MCF 10A (cell line): ENCODE data around the gene MMP27. TPM values are rescaled to one million over a fixed set of nuclear protein-coding genes. Genes with fewer than 3 reads are reported as not detected.

Experiments used
- BruUV-seq: library from RNA; stranded (reverse); fragments of 400-500 nt; replicated peaks from 2 replicates; lab custom pipeline; 2021; lab: Mats Ljungman, UMichigan
- CTCF ChIA-PET: fragments of 300-600 bp; sonication (Branson Sonifier 250); formaldehyde crosslinking; extraction: SDS; loops from one replicate; lab custom pipeline; 2021; ENCODE audit warnings: antibody characterized with exemption, inconsistent platforms; lab: Yijun Ruan, JAX
- POLR2A ChIA-PET: fragments of 300-600, 350-650 bp; sonication (Branson Sonifier 250); formaldehyde crosslinking; extraction: SDS; loops from one replicate; lab custom pipeline; 2020; ENCODE audit warnings: antibody characterized with exemption, inconsistent platforms; lab: Yijun Ruan, JAX
- DNase-seq: peaks from one replicate; pipeline ENCODE4 v3.0.0-alpha.2; 2018; ENCODE audit not compliant: unreplicated experiment
- H3K27ac Mint-ChIP-seq: one replicate; pipeline ENCODE4 v1.8.0; 2022; ENCODE audit warnings: mild to moderate bottlenecking, low read depth, mixed read lengths; ENCODE audit not compliant: unreplicated experiment
- H3K27me3 Mint-ChIP-seq: one replicate; pipeline ENCODE4 v1.8.0; 2022; ENCODE audit warnings: mixed read lengths; ENCODE audit not compliant: insufficient read depth, unreplicated experiment
- H3K36me3 Mint-ChIP-seq: one replicate; pipeline ENCODE4 v1.8.0; 2022; ENCODE audit warnings: mild to moderate bottlenecking, moderate library complexity, mixed read lengths; ENCODE audit not compliant: insufficient read depth, unreplicated experiment
- H3K4me1 Mint-ChIP-seq: one replicate; pipeline ENCODE4 v1.8.0; 2022; ENCODE audit warnings: mixed read lengths; ENCODE audit not compliant: insufficient read depth, unreplicated experiment
- H3K4me3 Mint-ChIP-seq: one replicate; pipeline ENCODE4 v1.8.0; 2022; ENCODE audit warnings: mild to moderate bottlenecking, moderate library complexity, mixed read lengths; ENCODE audit not compliant: unreplicated experiment
- H3K9me3 Mint-ChIP-seq: one replicate; pipeline ENCODE4 v1.8.0; 2022; ENCODE audit warnings: mixed read lengths; ENCODE audit not compliant: unreplicated experiment
- CTCF ChIP-seq: fragments of 200-600 bp; IDR thresholded peaks from one replicate; pipeline ENCODE4 v1.8.0; 2022; ENCODE audit warnings: antibody characterized with exemption, mild to moderate bottlenecking; ENCODE audit not compliant: unreplicated experiment
- intact Hi-C: fragments of 100-400 bp; cut with micrococcal nuclease; formaldehyde crosslinking; loops from 2 replicates; pipeline ENCODE4 v1.14.1; 2022
- total RNA-seq: library from RNA; stranded (reverse); gene quantifications from 2 replicates; pipeline ENCODE4 v1.2.3, GENCODE V29; 2022

The MMP27 gene
- total RNA-seq, 1 experiment from 2014 or later = not detected

GRCh38 chr11:102664001-102664752 lies 41.4 kb downstream of the MMP27 start:
- H3K36me3 Mint-ChIP-seq = no peaks in the 10 kb centered on the region
- intact Hi-C loops = no loop called here
- TF ChIP-seq CTCF = no peak
- BruUV-seq = no TSS peak
- no peaks in the 10 kb centered on the region for H3K4me1 Mint-ChIP-seq
- DNase-seq = no peak
- no peaks in the 10 kb centered on the region for H3K9me3 Mint-ChIP-seq
- no peaks in the 10 kb centered on the region for H3K27me3 Mint-ChIP-seq
- CTCF ChIA-PET = interaction anchor here (0.7 to 4.5 kb wide), 8 partner anchors 11 to 363 kb away, joined by 3 to 60 read pairs (median 8); no protein-coding TSS in a partner anchor
- no peak overlapping the region for H3K27ac Mint-ChIP-seq
- POLR2A ChIA-PET = no interaction called here
- no peak overlapping the region for H3K4me3 Mint-ChIP-seq

GRCh38 chr11:102662607-102663006 lies 43.0 kb downstream of the MMP27 start:
- no peaks in the 10 kb centered on the region for H3K4me1 Mint-ChIP-seq
- no peaks in the 10 kb centered on the region for H3K9me3 Mint-ChIP-seq
- H3K27me3 Mint-ChIP-seq = peaks cover 3% of the 10 kb centered on the region
- no peaks in the 10 kb centered on the region for H3K36me3 Mint-ChIP-seq
- intact Hi-C loops = no loop called here
- CTCF ChIA-PET = no interaction called here
- H3K4me3 Mint-ChIP-seq = no peak overlapping the region
- DNase-seq = no peak
- no peak overlapping the region for H3K27ac Mint-ChIP-seq
- POLR2A ChIA-PET = no interaction called here
- TF ChIP-seq CTCF = no peak
- BruUV-seq = no TSS peak

- Mint-ChIP-seq H3K4me1 (no peaks in the 10 kb centered on the region), H3K4me3 (no peak overlapping the region), H3K9me3 (no peaks in the 10 kb centered on the region), H3K27me3 (peaks cover 11% of the 10 kb centered on the region), H3K27ac (no peak overlapping the region), H3K36me3 (no peaks in the 10 kb centered on the region)
- DNase-seq = no peak
- ChIA-PET POLR2A (interaction anchor here (0.6 kb wide), 1 partner anchor 15 kb away, joined by 3 read pairs; no protein-coding TSS in a partner anchor), CTCF (interaction anchor here (0.5 to 1.6 kb wide), 5 partner anchors 13 to 801 kb away, joined by 3 to 4 read pairs (median 3); no protein-coding TSS in a partner anchor)
- intact Hi-C loops = no loop called here
- TF ChIP-seq CTCF = no peak
- no TSS peak for BruUV-seq
Observed at GRCh38 chr11:102661040-102661439, 44.5 kb downstream of the MMP27 start.

- Mint-ChIP-seq H3K4me1 (no peaks in the 10 kb centered on the region), H3K36me3 (no peaks in the 10 kb centered on the region), H3K27me3 (peaks cover 11% of the 10 kb centered on the region), H3K9me3 (peaks cover 13% of the 10 kb centered on the region), H3K27ac (no peak overlapping the region), H3K4me3 (no peak overlapping the region)
- no peak for TF ChIP-seq CTCF
- no TSS peak for BruUV-seq
- intact Hi-C loops = no loop called here
- no peak for DNase-seq
- ChIA-PET CTCF (interaction anchor here (2.8 kb wide), 1 partner anchor 10 kb away, joined by 25 read pairs; no protein-coding TSS in a partner anchor), POLR2A (no interaction called here)
Observed at GRCh38 chr11:102656528-102656927, 49.0 kb downstream of the MMP27 start.
